NB4 (cell line): ENCODE data around the gene NCAPG2.

Experiments used
- POLR2A ChIP-seq: IDR thresholded peaks from 2 replicates; pipeline ENCODE4 v1.6.1; 2011; ENCODE audit warnings: mild to moderate bottlenecking; ENCODE audit not compliant: insufficient read length; ENCODE audit errors: extremely low read depth
- TF ChIP-seq, protein P1 (sequence below): IDR thresholded peaks from one replicate; pipeline ENCODE4 v1.5.1; 2012; ENCODE audit warnings: low read depth, low read length

GRCh38 chr7:158729646-158730382, 25.2 kb upstream of the NCAPG2 start:
- TF ChIP-seq, protein P1, sequence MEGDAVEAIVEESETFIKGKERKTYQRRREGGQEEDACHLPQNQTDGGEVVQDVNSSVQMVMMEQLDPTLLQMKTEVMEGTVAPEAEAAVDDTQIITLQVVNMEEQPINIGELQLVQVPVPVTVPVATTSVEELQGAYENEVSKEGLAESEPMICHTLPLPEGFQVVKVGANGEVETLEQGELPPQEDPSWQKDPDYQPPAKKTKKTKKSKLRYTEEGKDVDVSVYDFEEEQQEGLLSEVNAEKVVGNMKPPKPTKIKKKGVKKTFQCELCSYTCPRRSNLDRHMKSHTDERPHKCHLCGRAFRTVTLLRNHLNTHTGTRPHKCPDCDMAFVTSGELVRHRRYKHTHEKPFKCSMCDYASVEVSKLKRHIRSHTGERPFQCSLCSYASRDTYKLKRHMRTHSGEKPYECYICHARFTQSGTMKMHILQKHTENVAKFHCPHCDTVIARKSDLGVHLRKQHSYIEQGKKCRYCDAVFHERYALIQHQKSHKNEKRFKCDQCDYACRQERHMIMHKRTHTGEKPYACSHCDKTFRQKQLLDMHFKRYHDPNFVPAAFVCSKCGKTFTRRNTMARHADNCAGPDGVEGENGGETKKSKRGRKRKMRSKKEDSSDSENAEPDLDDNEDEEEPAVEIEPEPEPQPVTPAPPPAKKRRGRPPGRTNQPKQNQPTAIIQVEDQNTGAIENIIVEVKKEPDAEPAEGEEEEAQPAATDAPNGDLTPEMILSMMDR = no peak
- TF ChIP-seq POLR2A = no peak
